T-helper 2 cell treated with Interferon-gamma antibody and Interleukin-4, amounts not matched to agents 5 μg/mL and 100 μg/mL, for 36 hours (primary cell): ENCODE measurements around the gene ADAM20.

ENCODE experiments used
- DNase-seq: peaks from one replicate; pipeline ENCODE4 v3.0.0; 2021; ENCODE audit warnings: low spot score
- H3K27ac Mint-ChIP-seq: one replicate; pipeline ENCODE4 v1.8.0; 2021; ENCODE audit warnings: mild to moderate bottlenecking, mixed read lengths
- H3K27me3 Mint-ChIP-seq: one replicate; pipeline ENCODE4 v1.8.0; 2021; ENCODE audit warnings: low read depth, mixed read lengths
- H3K36me3 Mint-ChIP-seq: one replicate; pipeline ENCODE4 v1.8.0; 2021; ENCODE audit warnings: low read depth, mixed read lengths
- H3K4me1 Mint-ChIP-seq: one replicate; pipeline ENCODE4 v1.8.0; 2021; ENCODE audit warnings: low read depth, mixed read lengths
- H3K4me3 Mint-ChIP-seq: one replicate; pipeline ENCODE4 v1.8.0; 2022; ENCODE audit warnings: mild to moderate bottlenecking, moderate library complexity, mixed read lengths
- H3K9me3 Mint-ChIP-seq: one replicate; pipeline ENCODE4 v1.8.0; 2021; ENCODE audit warnings: mixed read lengths

ADAM20 gene

DNA sequence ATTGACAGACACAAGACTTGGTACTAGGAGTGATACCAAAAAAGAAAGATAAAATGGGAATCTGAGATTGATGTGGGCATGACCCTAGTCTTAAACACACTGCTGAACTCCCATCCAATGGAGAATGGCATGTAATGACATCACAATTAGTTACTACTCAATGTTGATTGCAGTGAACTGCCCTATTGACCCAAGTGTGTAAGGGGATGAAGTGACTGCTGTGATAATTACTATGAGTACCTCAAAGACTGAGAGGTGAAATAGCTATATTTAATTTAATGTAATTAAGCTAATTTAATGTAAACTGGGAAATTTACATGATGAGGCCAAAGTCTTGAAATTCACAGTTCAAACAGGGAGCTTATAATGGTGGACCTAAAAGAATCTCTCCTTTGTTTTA is at the start of gene ADAM20:
TSS of gene ADAM20 (minus strand) at position 101 of the 400 bp plus-strand sequence. CDS start 10,247 bp downstream, outside the sequence.
- Mint-ChIP-seq H3K36me3 (peaks cover 44% of the 10 kb centered on the region), H3K27ac (no peak within 1 kb of the TSS)
- no peak for DNase-seq

DNA sequence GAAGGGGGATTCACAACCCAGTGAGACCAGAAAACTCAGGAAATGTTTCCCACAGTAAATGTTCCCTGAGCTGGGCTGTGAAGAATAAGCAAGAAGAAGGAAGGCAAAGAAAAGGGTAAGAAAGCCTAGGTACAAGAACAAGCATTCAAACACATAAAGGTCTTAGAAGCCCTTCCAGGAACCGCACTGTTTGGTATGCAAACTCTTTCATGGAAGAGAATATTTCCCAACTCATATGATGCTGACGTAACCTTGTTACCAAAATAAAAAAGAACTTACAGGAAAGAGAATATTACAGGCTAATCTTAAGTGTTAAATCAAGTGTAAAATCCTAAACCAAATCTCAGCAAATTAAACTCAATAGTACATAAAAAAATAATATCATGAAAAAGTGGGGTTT is 42.1 kb upstream of the ADAM20 start:
- peaks cover 30% of the 10 kb centered on the region for H3K36me3 Mint-ChIP-seq
- no peaks in the 10 kb centered on the region for H3K4me1 Mint-ChIP-seq
- no peak overlapping the region for H3K27ac Mint-ChIP-seq
- DNase-seq: no peak
- no peaks in the 10 kb centered on the region for H3K27me3 Mint-ChIP-seq
- H3K4me3 Mint-ChIP-seq: no peak overlapping the region
- H3K9me3 Mint-ChIP-seq: peaks cover 15% of the 10 kb centered on the region

More for the DNA sequence above, at the start of gene ADAM20:
- Mint-ChIP-seq H3K9me3 (peaks cover 44% of the 10 kb centered on the region), H3K27me3 (no peaks in the 10 kb centered on the region), H3K4me1 (peaks cover 25% of the 10 kb centered on the region), H3K4me3 (no peak within 1 kb of the TSS)

- Mint-ChIP-seq H3K36me3 (peaks cover 34% of the 10 kb centered on the region), H3K4me1 (peaks cover 2% of the 10 kb centered on the region), H3K9me3 (peaks cover 20% of the 10 kb centered on the region), H3K27ac (no peak overlapping the region), H3K27me3 (no peaks in the 10 kb centered on the region), H3K4me3 (no peak overlapping the region)
- DNase-seq: no peak
Observed at GRCh38 chr14:70573050-70573449, 38.2 kb upstream of the ADAM20 start.

DNA sequence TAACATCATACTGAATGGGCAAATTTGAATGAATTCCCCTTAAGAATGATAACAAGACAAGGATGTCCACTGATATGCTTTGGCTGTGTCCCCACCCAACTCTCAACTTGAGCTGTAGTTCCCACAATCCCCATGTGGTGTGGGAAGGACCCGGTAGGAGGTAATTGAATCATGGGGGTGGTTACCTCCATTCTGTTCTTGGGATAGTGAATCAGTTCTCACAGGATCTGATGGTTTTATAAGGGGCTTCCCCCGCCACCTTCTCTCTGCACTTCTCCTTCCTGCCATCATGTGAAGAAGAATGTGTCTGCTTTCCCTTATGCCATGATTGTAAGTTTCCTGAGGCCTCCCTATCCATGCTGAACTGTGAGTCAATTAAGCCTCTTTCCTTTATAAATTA is 36.3 kb upstream of the ADAM20 start:
- Mint-ChIP-seq H3K9me3 (peaks cover 23% of the 10 kb centered on the region), H3K4me1 (peaks cover 8% of the 10 kb centered on the region), H3K4me3 (no peak overlapping the region), H3K36me3 (peaks cover 39% of the 10 kb centered on the region), H3K27me3 (no peaks in the 10 kb centered on the region), H3K27ac (no peak overlapping the region)
- no peak for DNase-seq

DNA sequence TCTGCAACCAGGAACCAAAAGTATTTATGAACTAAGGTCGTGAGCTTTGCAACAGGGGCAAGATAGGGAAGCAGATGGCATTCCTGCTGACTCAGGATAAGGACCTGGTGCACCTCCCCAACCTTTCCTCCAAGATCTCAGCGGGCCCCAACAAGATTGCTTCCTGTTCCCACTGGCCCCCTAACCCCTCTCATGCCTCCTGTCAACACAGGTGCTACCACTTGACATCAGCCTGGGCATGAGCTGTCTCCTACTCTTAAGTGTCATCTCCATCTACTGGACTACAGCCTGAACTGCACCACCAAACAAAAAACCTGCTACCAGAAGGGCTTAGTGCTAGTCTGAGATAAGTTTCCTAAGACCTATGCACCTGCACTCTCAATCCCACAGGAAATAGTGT is 33.0 kb upstream of the ADAM20 start:
- no peak overlapping the region for H3K27ac Mint-ChIP-seq
- H3K9me3 Mint-ChIP-seq: peaks cover 39% of the 10 kb centered on the region
- H3K36me3 Mint-ChIP-seq: peaks cover 53% of the 10 kb centered on the region
- peaks cover 8% of the 10 kb centered on the region for H3K4me1 Mint-ChIP-seq
- DNase-seq: peak; percentile 8
- H3K27me3 Mint-ChIP-seq: no peaks in the 10 kb centered on the region
- no peak overlapping the region for H3K4me3 Mint-ChIP-seq

- peaks cover 8% of the 10 kb centered on the region for H3K4me1 Mint-ChIP-seq
- no peak overlapping the region for H3K4me3 Mint-ChIP-seq
- DNase-seq: no peak
- no peak overlapping the region for H3K27ac Mint-ChIP-seq
- peaks cover 56% of the 10 kb centered on the region for H3K36me3 Mint-ChIP-seq
- no peaks in the 10 kb centered on the region for H3K27me3 Mint-ChIP-seq
- H3K9me3 Mint-ChIP-seq: peaks cover 49% of the 10 kb centered on the region
Observed at GRCh38 chr14:70563869-70564268, 29.1 kb upstream of the ADAM20 start.

DNA sequence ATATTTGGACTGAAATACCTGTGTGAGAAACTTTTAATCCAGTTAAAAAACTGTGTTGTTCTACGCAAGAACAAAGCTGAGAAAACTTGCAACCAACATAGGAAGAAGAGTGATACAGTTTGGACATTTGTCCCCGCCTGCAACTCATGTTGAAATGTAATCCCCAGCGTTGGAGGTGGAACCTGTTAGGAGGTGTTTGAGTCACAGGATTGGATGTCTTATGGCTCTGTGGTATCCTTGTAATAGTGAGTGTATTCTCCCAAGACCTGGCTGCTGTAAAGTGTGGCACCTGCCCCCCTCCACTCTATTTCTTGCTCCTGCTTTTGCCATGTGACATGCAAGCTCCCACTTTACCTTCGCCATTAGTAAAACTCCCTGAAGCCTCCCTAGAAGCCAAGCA is 28.6 kb upstream of the ADAM20 start:
- Mint-ChIP-seq H3K4me3 (no peak overlapping the region), H3K27ac (no peak overlapping the region), H3K27me3 (no peaks in the 10 kb centered on the region), H3K4me1 (peaks cover 8% of the 10 kb centered on the region), H3K9me3 (peaks cover 49% of the 10 kb centered on the region), H3K36me3 (peaks cover 56% of the 10 kb centered on the region)
- DNase-seq: no peak

GRCh38 chr14:70558356-70558755 is 23.6 kb upstream of the ADAM20 start:
- no peaks in the 10 kb centered on the region for H3K4me1 Mint-ChIP-seq
- H3K27me3 Mint-ChIP-seq: no peaks in the 10 kb centered on the region
- DNase-seq: no peak
- peaks cover 25% of the 10 kb centered on the region for H3K36me3 Mint-ChIP-seq
- H3K9me3 Mint-ChIP-seq: peaks cover 30% of the 10 kb centered on the region
- no peak overlapping the region for H3K27ac Mint-ChIP-seq
- no peak overlapping the region for H3K4me3 Mint-ChIP-seq

- H3K27ac Mint-ChIP-seq: no peak overlapping the region
- no peak for DNase-seq
Observed at GRCh38 chr14:70555890-70556289, 21.1 kb upstream of the ADAM20 start.

GRCh38 chr14:70538087-70538486 is 3.3 kb upstream of the ADAM20 start:
- DNase-seq: no peak
- H3K27me3 Mint-ChIP-seq: no peaks in the 10 kb centered on the region
- peak overlapping the region; percentile 1 for H3K27ac Mint-ChIP-seq
- H3K4me3 Mint-ChIP-seq: no peak overlapping the region
- H3K36me3 Mint-ChIP-seq: peaks cover 35% of the 10 kb centered on the region
- H3K9me3 Mint-ChIP-seq: peaks cover 36% of the 10 kb centered on the region
- H3K4me1 Mint-ChIP-seq: peaks cover 30% of the 10 kb centered on the region

More at GRCh38 chr14:70555890-70556289, 21.1 kb upstream of the ADAM20 start:
- Mint-ChIP-seq H3K36me3 (peaks cover 6% of the 10 kb centered on the region), H3K4me3 (no peak overlapping the region), H3K9me3 (peaks cover 6% of the 10 kb centered on the region), H3K4me1 (no peaks in the 10 kb centered on the region), H3K27me3 (no peaks in the 10 kb centered on the region)

GRCh38 chr14:70536830-70537229 is 2.0 kb upstream of the ADAM20 start:
- Mint-ChIP-seq H3K4me1 (peaks cover 30% of the 10 kb centered on the region), H3K27me3 (no peaks in the 10 kb centered on the region), H3K9me3 (peaks cover 44% of the 10 kb centered on the region), H3K36me3 (peaks cover 44% of the 10 kb centered on the region), H3K27ac (no peak overlapping the region), H3K4me3 (no peak overlapping the region)
- no peak for DNase-seq

- Mint-ChIP-seq H3K36me3 (peaks cover 16% of the 10 kb centered on the region), H3K9me3 (peaks cover 20% of the 10 kb centered on the region), H3K4me1 (peaks cover 4% of the 10 kb centered on the region), H3K27me3 (no peaks in the 10 kb centered on the region), H3K4me3 (no peak overlapping the region), H3K27ac (no peak overlapping the region)
- no peak for DNase-seq
Observed at GRCh38 chr14:70530417-70530816, 4.4 kb downstream of the ADAM20 start.

GRCh38 chr14:70527501-70528105 is 7.2 kb downstream of the ADAM20 start:
- no peak overlapping the region for H3K27ac Mint-ChIP-seq
- peaks cover 11% of the 10 kb centered on the region for H3K9me3 Mint-ChIP-seq
- no peak overlapping the region for H3K4me3 Mint-ChIP-seq
- H3K27me3 Mint-ChIP-seq: no peaks in the 10 kb centered on the region
- no peak for DNase-seq
- peaks cover 4% of the 10 kb centered on the region for H3K4me1 Mint-ChIP-seq
- peaks cover 13% of the 10 kb centered on the region for H3K36me3 Mint-ChIP-seq

DNA sequence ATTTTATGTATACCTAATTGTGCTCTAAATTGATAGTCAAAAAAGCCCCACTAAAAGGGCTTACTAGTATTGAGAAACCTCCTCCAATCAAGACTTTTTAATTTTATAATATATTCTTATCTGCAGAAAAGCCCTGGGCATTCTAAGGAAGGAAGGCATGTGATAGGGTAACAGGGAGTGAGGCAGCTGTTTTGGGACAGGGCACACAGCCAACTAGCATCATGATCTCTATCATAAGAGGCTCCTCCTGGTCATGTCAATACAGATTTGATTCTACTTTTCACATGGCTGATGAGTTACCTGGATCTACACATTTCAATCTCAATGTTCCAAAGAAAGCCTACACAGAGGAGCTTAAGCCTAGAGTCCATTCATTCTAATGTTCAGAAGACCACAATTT is 9.1 kb downstream of the ADAM20 start:
- H3K4me3 Mint-ChIP-seq: no peak overlapping the region
- H3K36me3 Mint-ChIP-seq: peaks cover 14% of the 10 kb centered on the region
- H3K27ac Mint-ChIP-seq: no peak overlapping the region
- DNase-seq: no peak
- no peaks in the 10 kb centered on the region for H3K27me3 Mint-ChIP-seq
- H3K4me1 Mint-ChIP-seq: peaks cover 4% of the 10 kb centered on the region
- H3K9me3 Mint-ChIP-seq: peaks cover 21% of the 10 kb centered on the region

- H3K36me3 Mint-ChIP-seq: peaks cover 22% of the 10 kb centered on the region
- peaks cover 46% of the 10 kb centered on the region for H3K9me3 Mint-ChIP-seq
- DNase-seq: no peak
- no peak overlapping the region for H3K27ac Mint-ChIP-seq
- no peak overlapping the region for H3K4me3 Mint-ChIP-seq
- peaks cover 31% of the 10 kb centered on the region for H3K4me1 Mint-ChIP-seq
- H3K27me3 Mint-ChIP-seq: no peaks in the 10 kb centered on the region
Observed at GRCh38 chr14:70515811-70516210, 19.0 kb downstream of the ADAM20 start.
